Measurements from ENCODE around the gene SLC7A6.
A peak's percentile ranks its signal among the peaks of the same experiment; 100 is the strongest.

Gene SLC7A6

GRCh38 chr16:68251832-68252231 is 12.5 kb upstream of the SLC7A6 start:
- intact Hi-C loops (cut with DNase I), result no loop called here
- no peak for DNase-seq

- intact Hi-C loops (cut with DNase I), result no loop called here
- no peak for DNase-seq
Measured at GRCh38 chr16:68252383-68252782, 11.9 kb upstream of the SLC7A6 start.

- intact Hi-C loops (cut with DNase I), result no loop called here
Measured at GRCh38 chr16:68253721-68254120, 10.6 kb upstream of the SLC7A6 start.

GRCh38 chr16:68255712-68256111 is 8.6 kb upstream of the SLC7A6 start:
- DNase-seq, result no peak
- intact Hi-C loops (cut with DNase I), result no loop called here

More at GRCh38 chr16:68253721-68254120, 10.6 kb upstream of the SLC7A6 start:
- DNase-seq, result no peak

- intact Hi-C loops (cut with DNase I), result no loop called here
- peak in 7 of 10 donors; percentile 42 to 91 (median 73) for DNase-seq
Measured at GRCh38 chr16:68257251-68257905, 6.9 kb upstream of the SLC7A6 start.

GRCh38 chr16:68257906-68258800 is 6.2 kb upstream of the SLC7A6 start:
- DNase-seq, result peak in 1 of 10 donors; percentile 83
- intact Hi-C loops (cut with DNase I), result no loop called here

GRCh38 chr16:68259007-68259825 is 5.1 kb upstream of the SLC7A6 start:
- intact Hi-C loops (cut with DNase I), result no loop called here
- DNase-seq, result peak in 1 of 10 donors; percentile 75

- intact Hi-C loops (cut with DNase I), result no loop called here
- peak in 1 of 10 donors; percentile 29 for DNase-seq
Measured at GRCh38 chr16:68263559-68264127, 683 bp upstream of the SLC7A6 start.

GRCh38 chr16:68265078-68265920 is 973 bp downstream of the SLC7A6 start:
- intact Hi-C loops (cut with DNase I), result loop anchor here (5.0 kb wide), 1 partner anchor 47 kb away; the partner anchor contains the start of genes PRMT7 and SLC7A6OS
- DNase-seq, result peak in 1 of 10 donors; percentile 24

GRCh38 chr16:68267612-68268405 is 3.5 kb downstream of the SLC7A6 start:
- intact Hi-C loops (cut with DNase I), result loop anchor here (5.0 kb wide), 1 partner anchor 44 kb away; the partner anchor contains the start of genes PRMT7 and SLC7A6OS
- DNase-seq, result no peak

- no peak for DNase-seq
- intact Hi-C loops (cut with DNase I), result loop anchor here (5.0 kb wide), 1 partner anchor 43 kb away; the partner anchor contains the start of genes PRMT7 and SLC7A6OS
Measured at GRCh38 chr16:68269793-68270192, 5.5 kb downstream of the SLC7A6 start.

- DNase-seq, result no peak
- intact Hi-C loops (cut with DNase I), result no loop called here
Measured at GRCh38 chr16:68270353-68270752, 6.0 kb downstream of the SLC7A6 start.

- peak in 1 of 10 donors; percentile 17 for DNase-seq
Measured at GRCh38 chr16:68272507-68273209, 8.3 kb downstream of the SLC7A6 start.

GRCh38 chr16:68273459-68273858 is 9.1 kb downstream of the SLC7A6 start:
- intact Hi-C loops (cut with DNase I), result no loop called here

More at GRCh38 chr16:68272507-68273209, 8.3 kb downstream of the SLC7A6 start:
- intact Hi-C loops (cut with DNase I), result no loop called here

GRCh38 chr16:68273896-68274295 is 9.6 kb downstream of the SLC7A6 start:
- intact Hi-C loops (cut with DNase I), result no loop called here
- peak in 1 of 10 donors; percentile 30 for DNase-seq

More at GRCh38 chr16:68273459-68273858, 9.1 kb downstream of the SLC7A6 start:
- peak in 1 of 10 donors; percentile 30 for DNase-seq

- no peak for DNase-seq
- intact Hi-C loops (cut with DNase I), result no loop called here
Measured at GRCh38 chr16:68274441-68274840, 10.1 kb downstream of the SLC7A6 start.

GRCh38 chr16:68275611-68276191 is 11.4 kb downstream of the SLC7A6 start:
- intact Hi-C loops (cut with DNase I), result no loop called here
- DNase-seq, result peak in 1 of 10 donors; percentile 6

Data from posterior cingulate gyrus (tissue), 11 donors.